AG09319 (cell line): Measurements from ENCODE around the gene FBXO8.
A peak's percentile ranks its signal among the peaks of the same experiment; 100 is the strongest.

ENCODE experiments used
- DNase-seq: peaks from one replicate; pipeline ENCODE4 v3.0.0-alpha.2; 2010; ENCODE audit warnings: low read depth; ENCODE audit errors: extremely low read depth
- TF ChIP-seq, protein P1 (sequence below): IDR thresholded peaks from 2 replicates; pipeline ENCODE4 v1.5.1; 2011; ENCODE audit warnings: low read depth, mild to moderate bottlenecking, inconsistent platforms, low read length, moderate library complexity

The FBXO8 gene, protein sequence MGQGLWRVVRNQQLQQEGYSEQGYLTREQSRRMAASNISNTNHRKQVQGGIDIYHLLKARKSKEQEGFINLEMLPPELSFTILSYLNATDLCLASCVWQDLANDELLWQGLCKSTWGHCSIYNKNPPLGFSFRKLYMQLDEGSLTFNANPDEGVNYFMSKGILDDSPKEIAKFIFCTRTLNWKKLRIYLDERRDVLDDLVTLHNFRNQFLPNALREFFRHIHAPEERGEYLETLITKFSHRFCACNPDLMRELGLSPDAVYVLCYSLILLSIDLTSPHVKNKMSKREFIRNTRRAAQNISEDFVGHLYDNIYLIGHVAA

DNA sequence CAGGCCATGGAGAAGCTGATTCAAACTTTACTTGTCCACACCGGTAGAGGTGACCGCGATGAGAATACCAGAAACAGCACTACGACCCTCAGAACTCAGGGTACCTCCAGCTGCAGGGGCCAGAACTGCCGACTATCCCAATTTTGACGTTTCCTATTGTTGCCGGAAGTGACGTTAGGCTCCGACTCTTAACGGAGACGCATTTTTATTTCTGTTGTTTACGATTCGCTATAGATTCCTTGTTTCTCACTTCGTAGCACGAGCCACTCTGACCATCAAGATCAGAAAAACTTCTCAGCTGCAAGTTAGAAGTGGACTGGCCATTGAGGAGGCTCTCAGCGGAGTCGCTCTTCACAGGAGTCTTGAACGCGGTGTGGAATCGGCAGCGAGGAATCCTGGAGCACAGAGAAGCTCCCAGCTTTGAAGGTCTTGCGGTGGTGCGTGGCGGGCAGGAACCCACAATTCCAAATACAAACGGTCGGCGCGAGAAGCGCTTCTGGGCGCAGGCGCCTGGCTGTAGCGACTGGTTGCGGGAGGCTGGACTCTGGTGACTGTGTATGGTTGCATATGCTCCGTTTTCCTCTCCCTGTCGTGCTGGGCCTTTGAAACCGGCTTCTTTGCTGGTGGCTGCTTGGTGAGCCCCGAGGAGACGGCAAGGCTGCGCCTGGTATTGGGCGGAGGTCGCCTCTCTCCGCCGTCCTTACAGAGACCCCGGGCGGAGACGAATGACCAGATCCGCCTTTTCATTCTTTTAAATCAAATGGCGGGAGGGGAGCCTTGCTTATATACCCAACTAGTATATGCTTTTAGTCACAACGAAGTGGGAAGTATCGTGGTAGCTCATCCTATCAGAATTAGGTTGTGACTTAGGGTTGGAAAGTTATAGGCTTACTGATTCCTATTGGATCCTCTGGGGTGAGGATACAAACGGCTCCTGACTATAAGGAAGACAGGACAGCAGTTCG, at the start of gene FBXO8, which contains the start of gene CEP44:
Gene FBXO8, minus strand, starts transcription at position 161 of the 965 bp plus-strand sequence. CDS start 20,575 bp downstream, outside the sequence.
Gene CEP44, plus strand, starts transcription at position 405 of the 965 bp plus-strand sequence. CDS start 15,211 bp downstream, outside the sequence.
- TF ChIP-seq, protein P1, sequence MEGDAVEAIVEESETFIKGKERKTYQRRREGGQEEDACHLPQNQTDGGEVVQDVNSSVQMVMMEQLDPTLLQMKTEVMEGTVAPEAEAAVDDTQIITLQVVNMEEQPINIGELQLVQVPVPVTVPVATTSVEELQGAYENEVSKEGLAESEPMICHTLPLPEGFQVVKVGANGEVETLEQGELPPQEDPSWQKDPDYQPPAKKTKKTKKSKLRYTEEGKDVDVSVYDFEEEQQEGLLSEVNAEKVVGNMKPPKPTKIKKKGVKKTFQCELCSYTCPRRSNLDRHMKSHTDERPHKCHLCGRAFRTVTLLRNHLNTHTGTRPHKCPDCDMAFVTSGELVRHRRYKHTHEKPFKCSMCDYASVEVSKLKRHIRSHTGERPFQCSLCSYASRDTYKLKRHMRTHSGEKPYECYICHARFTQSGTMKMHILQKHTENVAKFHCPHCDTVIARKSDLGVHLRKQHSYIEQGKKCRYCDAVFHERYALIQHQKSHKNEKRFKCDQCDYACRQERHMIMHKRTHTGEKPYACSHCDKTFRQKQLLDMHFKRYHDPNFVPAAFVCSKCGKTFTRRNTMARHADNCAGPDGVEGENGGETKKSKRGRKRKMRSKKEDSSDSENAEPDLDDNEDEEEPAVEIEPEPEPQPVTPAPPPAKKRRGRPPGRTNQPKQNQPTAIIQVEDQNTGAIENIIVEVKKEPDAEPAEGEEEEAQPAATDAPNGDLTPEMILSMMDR = no peak
- no peak for DNase-seq

DNA sequence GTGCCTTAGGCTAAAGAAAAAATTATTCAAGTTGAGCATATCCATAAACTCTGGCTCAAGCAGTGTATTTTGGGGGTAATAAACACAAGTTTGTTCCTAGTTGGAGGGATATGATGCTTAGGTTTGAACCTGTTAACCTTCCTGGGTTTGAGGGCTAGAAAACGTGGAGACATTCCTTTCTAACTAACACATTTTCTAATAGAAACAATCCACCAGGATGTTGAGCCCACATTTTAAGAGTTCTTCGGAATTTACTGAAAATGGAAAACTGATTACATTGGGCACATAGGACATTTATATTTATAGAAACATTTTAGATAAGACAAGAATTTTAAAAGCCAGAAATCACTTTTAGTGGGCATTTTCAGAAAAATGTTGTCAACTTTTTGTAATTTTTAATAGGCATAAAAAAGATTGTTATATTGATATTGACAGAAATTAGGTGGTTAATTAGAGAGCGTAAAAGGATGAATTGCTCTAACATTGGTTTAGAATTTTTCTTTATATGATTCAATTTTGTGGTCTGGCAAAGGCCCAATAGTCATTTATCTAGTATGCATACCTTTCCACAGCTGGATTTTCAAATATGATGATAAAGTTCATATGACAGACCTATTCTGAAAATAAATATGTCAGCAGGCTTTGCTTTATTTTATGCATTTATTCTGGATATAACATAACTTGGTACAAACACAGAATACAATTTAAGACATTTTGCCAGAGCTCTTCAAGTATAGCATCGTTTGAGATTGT, 49.5 kb upstream of the FBXO8 start:
- DNase-seq = no peak
- TF ChIP-seq, protein P1 = no peak

DNA sequence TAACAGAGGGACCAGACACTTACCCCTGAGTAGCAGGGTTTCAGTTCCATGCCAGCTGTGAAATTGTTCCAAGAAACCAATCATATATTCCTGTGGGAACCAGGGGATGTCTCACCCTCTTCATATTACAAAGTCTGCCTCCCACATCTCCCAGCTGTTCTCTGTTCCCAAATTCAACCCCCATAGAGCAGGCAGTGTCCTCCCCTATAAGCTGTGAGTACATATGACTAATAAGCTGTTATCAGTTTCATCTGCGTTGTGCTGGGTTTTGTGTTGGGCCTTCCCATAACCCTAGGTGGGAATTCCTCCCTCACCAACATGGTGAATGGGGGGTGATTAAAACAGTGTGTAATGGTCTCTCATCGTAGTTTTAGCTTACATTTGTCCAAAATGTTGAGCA, 41.3 kb upstream of the FBXO8 start:
- TF ChIP-seq, protein P1 = no peak
- no peak for DNase-seq

DNA sequence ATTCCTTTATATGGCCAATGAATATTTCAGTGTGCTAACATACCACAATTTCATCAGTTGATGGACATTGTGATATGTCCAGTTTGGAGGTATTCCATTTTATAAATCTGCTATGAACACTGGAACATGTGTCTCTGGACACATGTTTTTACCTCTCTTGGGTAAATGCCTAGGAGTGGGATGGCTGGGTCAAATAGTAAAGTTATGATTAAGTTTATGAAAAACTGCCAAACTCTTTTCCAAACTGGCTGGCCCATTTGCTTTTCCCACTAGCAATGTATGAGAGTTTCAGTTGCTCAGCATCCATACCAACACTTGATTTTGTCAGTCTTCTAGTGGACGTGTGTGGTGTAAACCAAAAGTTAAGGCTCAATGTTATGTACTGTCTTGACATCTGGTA, 40.8 kb upstream of the FBXO8 start:
- DNase-seq = no peak
- TF ChIP-seq, protein P1 = no peak

DNA sequence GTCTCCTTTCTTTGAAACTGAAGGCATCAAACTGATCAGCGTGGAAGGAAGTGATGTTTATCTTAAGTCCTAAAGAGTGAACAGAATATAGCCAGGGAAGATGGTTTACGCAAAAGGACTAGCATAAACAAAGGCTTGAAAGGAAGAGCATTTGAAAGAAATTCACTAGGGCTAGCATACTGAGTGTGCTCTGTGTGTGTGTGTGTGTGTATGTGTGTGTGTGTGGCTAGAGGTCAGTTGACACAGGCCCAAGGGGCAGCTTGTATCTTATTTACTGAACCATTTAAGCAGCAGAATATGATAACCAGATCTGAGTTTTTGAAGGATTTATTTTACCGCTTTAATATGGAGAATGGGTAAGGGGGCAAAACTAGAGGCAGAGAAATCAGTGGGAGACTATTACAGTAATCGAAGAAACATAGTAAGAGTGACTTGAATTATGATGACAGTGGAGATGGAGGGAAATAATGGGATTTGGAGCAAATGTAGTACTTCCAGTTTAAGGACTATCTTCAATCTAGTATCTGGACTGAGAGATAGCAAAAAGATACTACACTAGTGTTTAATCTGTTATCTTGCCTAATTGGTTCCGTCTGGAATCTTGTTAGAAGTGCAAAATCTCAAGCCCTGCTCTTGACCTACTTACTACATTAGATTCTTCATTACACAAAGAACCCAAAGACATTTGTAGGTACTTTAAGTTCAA, 37.2 kb upstream of the FBXO8 start:
- DNase-seq = no peak
- TF ChIP-seq, protein P1 = no peak

DNA sequence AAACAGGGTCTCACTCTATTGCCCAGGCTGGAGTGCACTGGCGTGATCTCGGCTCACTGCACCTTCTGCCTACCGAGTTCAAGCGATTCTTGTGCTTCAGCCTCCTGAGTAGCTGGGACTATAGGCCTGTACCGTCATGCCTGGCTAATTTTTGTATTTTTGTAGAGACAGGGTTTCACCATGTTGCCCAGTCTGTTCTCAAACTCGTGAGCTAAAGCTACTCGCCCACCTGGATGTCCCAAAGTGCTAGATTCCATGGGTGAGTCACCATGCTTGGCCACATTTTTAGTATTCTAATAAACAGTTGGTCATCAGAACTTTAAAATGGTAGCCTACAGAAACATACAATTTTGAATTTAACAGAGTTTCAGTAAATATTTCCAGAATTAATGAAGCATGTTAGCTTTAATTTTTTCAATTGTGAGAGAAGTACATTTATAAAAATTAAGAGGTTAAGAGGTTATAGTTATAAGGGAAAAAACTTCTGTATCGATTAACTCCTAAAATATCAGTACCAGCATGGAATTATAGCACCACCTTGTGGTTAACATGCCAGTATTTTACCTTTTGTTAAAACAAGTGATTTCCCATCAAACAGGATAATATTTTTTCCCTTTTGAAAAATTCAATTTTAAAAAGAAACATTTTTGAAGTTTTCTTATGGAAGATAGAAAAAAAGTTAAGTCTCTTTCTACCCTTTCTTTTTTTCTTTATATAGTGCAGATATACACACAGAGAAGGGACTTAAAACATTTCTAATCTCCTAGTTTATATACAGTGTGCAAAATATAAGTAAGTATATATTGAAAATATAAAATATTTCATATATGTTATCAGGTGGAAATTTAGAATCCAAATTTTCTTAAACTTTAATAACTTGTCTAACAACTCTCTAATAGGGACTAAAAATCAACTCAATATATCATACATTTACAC, 35.6 kb upstream of the FBXO8 start:
- TF ChIP-seq, protein P1 = peak; percentile 64
- no peak for DNase-seq
